Measurements from ENCODE around the gene CBX8. TPM values are rescaled to one million over a fixed set of nuclear protein-coding genes. Genes with fewer than 3 reads are reported as not detected.

CBX8 gene
- total and polyA plus RNA-seq, 2 of the 13 experiments (the other 11 are each of a cell fraction or from before 2014, with no cell fraction given) = 0.34 to 12.6 TPM

GRCh38 chr17:79742951-79743476 lies 53.9 kb downstream of the CBX8 start (continued):
- TF ChIP-seq ZNF143 (CRISPR knock-in tag; IDR thresholded peaks at IDR 0.05) (peak; percentile 84), AKAP8 (CRISPR knock-in tag; IDR thresholded peaks at IDR 0.05) (0 out of 2 replicates have a peak, but pooled peaks have one; percentile 12), NONO (IDR thresholded peaks at IDR 0.05) (no peak), NONO (CRISPR knock-in tag; conservative IDR thresholded peaks at IDR 0.05) (peak; percentile 82; the same call in 1 of the 2 replicates), ZNF652 (CRISPR knock-in tag; IDR thresholded peaks at IDR 0.05; ENCODE audit: borderline replicate concordance, low read depth) (no peak), NFKB2 (CRISPR knock-in tag; IDR thresholded peaks at IDR 0.05; ENCODE audit: borderline replicate concordance) (peak; percentile 14; the same call in 1 of the 2 replicates), ZBTB2 (CRISPR knock-in tag; IDR thresholded peaks at IDR 0.05; ENCODE audit: low read depth) (no peak), ZNF749 (CRISPR knock-in tag; IDR thresholded peaks at IDR 0.05; ENCODE audit: borderline replicate concordance) (no peak), MBNL3 (CRISPR knock-in tag; conservative IDR thresholded peaks at IDR 0.05) (no peak), SIX4 (CRISPR knock-in tag; IDR thresholded peaks at IDR 0.05) (no peak), ZNF724P (CRISPR knock-in tag; IDR thresholded peaks at IDR 0.05; ENCODE audit: borderline replicate concordance) (peak; percentile 89), THYN1 (CRISPR knock-in tag; IDR thresholded peaks at IDR 0.05; ENCODE audit: borderline replicate concordance, low read depth) (no peak), ZNF496 (CRISPR knock-in tag; IDR thresholded peaks at IDR 0.05; ENCODE audit: insufficient replicate concordance) (no peak), MIER3 (CRISPR knock-in tag; IDR thresholded peaks at IDR 0.05; ENCODE audit: borderline replicate concordance) (peak; percentile 55; the same call in 1 of the 2 replicates), NR1H2 (CRISPR knock-in tag; IDR thresholded peaks at IDR 0.05; ENCODE audit: borderline replicate concordance, low read depth) (no peak), ZNF629 (CRISPR knock-in tag; conservative IDR thresholded peaks at IDR 0.05) (0 out of 2 replicates have a peak, but pooled peaks have one; percentile 14), GTF2F1 (IDR thresholded peaks at IDR 0.05; ENCODE audit: low read length) (no peak), ZNF597 (CRISPR knock-in tag; IDR thresholded peaks at IDR 0.05) (no peak), ASH2L (IDR thresholded peaks at IDR 0.05; ENCODE audit: insufficient read length, low read depth, low read length) (peak; percentile 40), HOXA7 (CRISPR knock-in tag; IDR thresholded peaks at IDR 0.05) (no peak), ZBTB38 (CRISPR knock-in tag; IDR thresholded peaks at IDR 0.05) (no peak; the same call in 1 of the 2 replicates), KDM1A (CRISPR knock-in tag; IDR thresholded peaks at IDR 0.05) (peak; percentile 76), ZNF20 (CRISPR knock-in tag; IDR thresholded peaks at IDR 0.05) (no peak), KMT2A (CRISPR knock-in tag; IDR thresholded peaks at IDR 0.05) (no peak), RFX5 (IDR thresholded peaks at IDR 0.05; ENCODE audit: low read depth, low read length) (no peak; the same call in 1 of the 2 replicates), HES4 (CRISPR knock-in tag; IDR thresholded peaks at IDR 0.05; ENCODE audit: borderline replicate concordance) (peak; percentile 74; the same call in 1 of the 2 replicates), NFKBIZ (CRISPR knock-in tag; IDR thresholded peaks at IDR 0.05) (peak; percentile 64; the same call in 1 of the 2 replicates), MTA1 (CRISPR knock-in tag; IDR thresholded peaks at IDR 0.05; ENCODE audit: borderline replicate concordance) (no peak), GPBP1L1 (CRISPR knock-in tag; IDR thresholded peaks at IDR 0.05) (no peak)

Measured in HepG2 (cell line).